Measurements from ENCODE around the gene RENBP. TPM values are rescaled to one million over a fixed set of nuclear protein-coding genes. Genes with fewer than 3 reads are reported as not detected.

Gene RENBP
- total and polyA plus RNA-seq, 9 of the 15 experiments (the other 6 are each of a cell fraction or from before 2014, with no cell fraction given) = 0.07 to 14.8 (median 10.6) TPM; not detected in 1

DNA sequence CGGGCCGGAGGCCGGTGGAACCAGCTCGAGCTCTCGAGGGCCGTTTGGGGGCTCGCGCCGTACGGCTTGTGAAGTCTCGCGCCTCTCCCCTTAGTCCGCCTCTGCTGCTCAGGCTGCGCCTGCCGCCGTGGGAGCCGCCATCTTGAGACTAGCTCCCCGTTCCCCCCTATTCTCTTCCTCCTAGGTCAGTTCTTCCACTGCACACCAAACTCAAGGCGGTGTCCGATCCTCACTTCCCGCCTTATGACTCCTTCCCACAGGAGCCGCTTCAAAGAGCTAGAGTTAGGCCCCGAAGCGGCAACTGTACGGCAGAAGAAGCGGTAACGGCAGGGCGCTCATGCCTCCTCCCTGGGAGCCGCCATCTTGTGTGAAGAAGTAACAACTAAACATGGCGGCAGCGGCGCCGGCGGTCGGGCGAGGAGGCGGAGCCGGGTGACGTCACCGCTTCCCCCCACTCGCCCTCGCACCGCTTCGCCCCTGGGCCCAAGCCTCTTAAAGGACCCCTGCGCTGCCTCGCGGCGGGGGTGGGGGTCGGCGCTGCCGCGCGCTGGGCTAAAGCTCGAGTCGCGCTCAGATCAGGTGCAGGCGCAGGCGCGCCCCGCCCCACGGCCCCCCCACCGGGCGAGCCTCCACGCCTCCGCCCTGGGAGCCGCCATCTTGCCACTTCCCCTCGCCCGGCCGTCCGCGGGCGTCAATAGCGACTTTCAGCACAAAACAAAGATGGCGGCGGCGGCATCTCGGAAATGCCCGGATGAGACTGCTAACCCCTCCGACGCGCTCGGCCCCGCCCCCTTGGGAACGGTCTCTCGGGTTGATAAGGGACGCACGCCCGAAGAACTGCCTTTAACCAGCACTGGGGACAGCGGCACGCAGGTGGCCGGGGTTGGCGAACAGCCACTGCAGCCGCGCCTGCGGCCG is 27.3 kb upstream of the RENBP start, which contains the start of gene HCFC1 (continued):
- TF ChIP-seq HMGN3 (IDR thresholded peaks at IDR 0.05; ENCODE audit: borderline replicate concordance, extremely low read depth, insufficient read length, low read depth, low read length) = peak; percentile 70
- TF ChIP-seq MYBL2 (IDR thresholded peaks at IDR 0.05; ENCODE audit: low read depth) = peak; percentile 75
- no peak for TF ChIP-seq MYBL2 (CRISPR knock-in tag; IDR thresholded peaks at IDR 0.05; ENCODE audit: borderline replicate concordance)
- peak; percentile 87 for TF ChIP-seq JUND (IDR thresholded peaks at IDR 0.05; ENCODE audit: borderline replicate concordance, low read depth, low read length)
- peak; percentile 78; the same call in 2 of the 3 replicates for TF ChIP-seq JUND (tag; IDR thresholded peaks at IDR 0.05; ENCODE audit: borderline replicate concordance, low read depth, low read length)
- TF ChIP-seq, protein P1, sequence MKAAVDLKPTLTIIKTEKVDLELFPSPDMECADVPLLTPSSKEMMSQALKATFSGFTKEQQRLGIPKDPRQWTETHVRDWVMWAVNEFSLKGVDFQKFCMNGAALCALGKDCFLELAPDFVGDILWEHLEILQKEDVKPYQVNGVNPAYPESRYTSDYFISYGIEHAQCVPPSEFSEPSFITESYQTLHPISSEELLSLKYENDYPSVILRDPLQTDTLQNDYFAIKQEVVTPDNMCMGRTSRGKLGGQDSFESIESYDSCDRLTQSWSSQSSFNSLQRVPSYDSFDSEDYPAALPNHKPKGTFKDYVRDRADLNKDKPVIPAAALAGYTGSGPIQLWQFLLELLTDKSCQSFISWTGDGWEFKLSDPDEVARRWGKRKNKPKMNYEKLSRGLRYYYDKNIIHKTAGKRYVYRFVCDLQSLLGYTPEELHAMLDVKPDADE (conservative IDR thresholded peaks at IDR 0.05; ENCODE audit: control insufficient read depth, low read depth, low read length) = peak; percentile 76; the same call in 1 of the 2 replicates
- TF ChIP-seq ZFX (CRISPR knock-in tag; IDR thresholded peaks at IDR 0.05) = peak; percentile 83
- TF ChIP-seq USF1 (CRISPR knock-in tag; IDR thresholded peaks at IDR 0.05) = 0 out of 2 replicates have a peak, but pooled peaks have one; percentile 3
- peak; percentile 71 for TF ChIP-seq MXI1 (IDR thresholded peaks at IDR 0.05; ENCODE audit: low read depth, low read length)
- peak; percentile 81 to 86 for TF ChIP-seq MAZ (CRISPR knock-in tag; conservative IDR thresholded peaks at IDR 0.05 in 1 of 2, IDR thresholded peaks at IDR 0.05 in 1 of 2)
- TF ChIP-seq ETV5 (CRISPR knock-in tag; IDR thresholded peaks at IDR 0.05; ENCODE audit: low read depth) = peak; percentile 41; the same call in 1 of the 2 replicates
- TF ChIP-seq, protein P2, sequence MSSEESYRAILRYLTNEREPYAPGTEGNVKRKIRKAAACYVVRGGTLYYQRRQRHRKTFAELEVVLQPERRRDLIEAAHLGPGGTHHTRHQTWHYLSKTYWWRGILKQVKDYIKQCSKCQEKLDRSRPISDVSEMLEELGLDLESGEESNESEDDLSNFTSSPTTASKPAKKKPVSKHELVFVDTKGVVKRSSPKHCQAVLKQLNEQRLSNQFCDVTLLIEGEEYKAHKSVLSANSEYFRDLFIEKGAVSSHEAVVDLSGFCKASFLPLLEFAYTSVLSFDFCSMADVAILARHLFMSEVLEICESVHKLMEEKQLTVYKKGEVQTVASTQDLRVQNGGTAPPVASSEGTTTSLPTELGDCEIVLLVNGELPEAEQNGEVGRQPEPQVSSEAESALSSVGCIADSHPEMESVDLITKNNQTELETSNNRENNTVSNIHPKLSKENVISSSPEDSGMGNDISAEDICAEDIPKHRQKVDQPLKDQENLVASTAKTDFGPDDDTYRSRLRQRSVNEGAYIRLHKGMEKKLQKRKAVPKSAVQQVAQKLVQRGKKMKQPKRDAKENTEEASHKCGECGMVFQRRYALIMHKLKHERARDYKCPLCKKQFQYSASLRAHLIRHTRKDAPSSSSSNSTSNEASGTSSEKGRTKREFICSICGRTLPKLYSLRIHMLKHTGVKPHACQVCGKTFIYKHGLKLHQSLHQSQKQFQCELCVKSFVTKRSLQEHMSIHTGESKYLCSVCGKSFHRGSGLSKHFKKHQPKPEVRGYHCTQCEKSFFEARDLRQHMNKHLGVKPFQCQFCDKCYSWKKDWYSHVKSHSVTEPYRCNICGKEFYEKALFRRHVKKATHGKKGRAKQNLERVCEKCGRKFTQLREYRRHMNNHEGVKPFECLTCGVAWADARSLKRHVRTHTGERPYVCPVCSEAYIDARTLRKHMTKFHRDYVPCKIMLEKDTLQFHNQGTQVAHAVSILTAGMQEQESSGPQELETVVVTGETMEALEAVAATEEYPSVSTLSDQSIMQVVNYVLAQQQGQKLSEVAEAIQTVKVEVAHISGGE (CRISPR knock-in tag; IDR thresholded peaks at IDR 0.05) = peak in 2 of 3 experiments; percentile 16 to 88; a peak in 2 of 6 replicates
- no peak for TF ChIP-seq ZNF124 (CRISPR knock-in tag; IDR thresholded peaks at IDR 0.05)
- TF ChIP-seq TAF9B (IDR thresholded peaks at IDR 0.05; ENCODE audit: partially characterized antibody) = peak; percentile 83
